Measurements from ENCODE around the gene SDHC. TPM values are rescaled to one million over a fixed set of nuclear protein-coding genes. Genes with fewer than 3 reads are reported as not detected.

Gene SDHC
- total RNA-seq, 1 experiment from 2014 or later, result 204 TPM

GRCh38 chr1:161290779-161291178, 23.4 kb upstream of the SDHC start:
- no TSS peak for BruUV-seq (replicated peaks)
- Mint-ChIP-seq H3K9me3 (ENCODE audit: unreplicated experiment) (no peaks in the 10 kb centered on the region), H3K4me1 (ENCODE audit: insufficient read depth, unreplicated experiment) (no peaks in the 10 kb centered on the region), H3K27ac (ENCODE audit: low read depth, unreplicated experiment) (no peak overlapping the region), H3K4me3 (ENCODE audit: unreplicated experiment) (no peak overlapping the region), H3K36me3 (ENCODE audit: insufficient read depth, unreplicated experiment) (peaks cover 7% of the 10 kb centered on the region), H3K27me3 (ENCODE audit: insufficient read depth, unreplicated experiment) (peaks cover 26% of the 10 kb centered on the region)
- intact Hi-C loops (cut with micrococcal nuclease), result loop anchor here (1.0 kb wide), 2 partner anchors 63 to 110 kb away; no protein-coding TSS in a partner anchor
- no peak for DNase-seq (ENCODE audit: unreplicated experiment)
- no peak for TF ChIP-seq CTCF (IDR thresholded peaks at IDR 0.05; ENCODE audit: unreplicated experiment)
- POLR2A ChIA-PET, result interaction anchor here (0.7 to 4.5 kb wide), 7 partner anchors 23 to 88 kb away, joined by 3 to 19 read pairs (median 4); partner anchors contain the start of genes APOA2, NDUFS2, SDHC and TOMM40L
- CTCF ChIA-PET, result interaction anchor here (0.5 to 7.8 kb wide), 62 partner anchors 8 to 2000 kb away, joined by 3 to 357 read pairs (median 4); partner anchors contain the start of genes APOA2, B4GALT3, FCER1G and PCP4L1

- intact Hi-C loops (cut with micrococcal nuclease), result no loop called here
- no peak overlapping the region for H3K4me3 Mint-ChIP-seq (ENCODE audit: unreplicated experiment)
Observed at GRCh38 chr1:161297415-161297814, 16.8 kb upstream of the SDHC start.

GRCh38 chr1:161298116-161298515, 16.1 kb upstream of the SDHC start:
- ChIA-PET CTCF (interaction anchor here (1.6 kb wide), 1 partner anchor 71 kb away, joined by 5 read pairs; no protein-coding TSS in a partner anchor), POLR2A (no interaction called here)
- no peaks in the 10 kb centered on the region for H3K4me1 Mint-ChIP-seq (ENCODE audit: insufficient read depth, unreplicated experiment)
- no peak for TF ChIP-seq CTCF (IDR thresholded peaks at IDR 0.05; ENCODE audit: unreplicated experiment)
- BruUV-seq (replicated peaks), result no TSS peak
- no peaks in the 10 kb centered on the region for H3K36me3 Mint-ChIP-seq (ENCODE audit: insufficient read depth, unreplicated experiment)
- intact Hi-C loops (cut with micrococcal nuclease), result no loop called here
- no peaks in the 10 kb centered on the region for H3K9me3 Mint-ChIP-seq (ENCODE audit: unreplicated experiment)
- no peak for DNase-seq (ENCODE audit: unreplicated experiment)
- H3K27me3 Mint-ChIP-seq (ENCODE audit: insufficient read depth, unreplicated experiment), result no peaks in the 10 kb centered on the region
- H3K4me3 Mint-ChIP-seq (ENCODE audit: unreplicated experiment), result no peak overlapping the region
- no peak overlapping the region for H3K27ac Mint-ChIP-seq (ENCODE audit: low read depth, unreplicated experiment)

More at GRCh38 chr1:161297415-161297814, 16.8 kb upstream of the SDHC start:
- Mint-ChIP-seq H3K36me3 (ENCODE audit: insufficient read depth, unreplicated experiment) (no peaks in the 10 kb centered on the region), H3K4me1 (ENCODE audit: insufficient read depth, unreplicated experiment) (no peaks in the 10 kb centered on the region), H3K27ac (ENCODE audit: low read depth, unreplicated experiment) (no peak overlapping the region), H3K9me3 (ENCODE audit: unreplicated experiment) (no peaks in the 10 kb centered on the region), H3K27me3 (ENCODE audit: insufficient read depth, unreplicated experiment) (no peaks in the 10 kb centered on the region)
- CTCF ChIA-PET, result interaction anchor here (0.6 to 1.6 kb wide), 4 partner anchors 68 to 142 kb away, joined by 3 to 5 read pairs (median 4); no protein-coding TSS in a partner anchor
- BruUV-seq (replicated peaks), result no TSS peak
- POLR2A ChIA-PET, result interaction anchor here (1.3 kb wide), 1 partner anchor 16 kb away, joined by 6 read pairs; no protein-coding TSS in a partner anchor
- TF ChIP-seq CTCF (IDR thresholded peaks at IDR 0.05; ENCODE audit: unreplicated experiment), result no peak
- no peak for DNase-seq (ENCODE audit: unreplicated experiment)

GRCh38 chr1:161299347-161299746, 14.8 kb upstream of the SDHC start:
- Mint-ChIP-seq H3K27ac (ENCODE audit: low read depth, unreplicated experiment) (no peak overlapping the region), H3K9me3 (ENCODE audit: unreplicated experiment) (no peaks in the 10 kb centered on the region), H3K27me3 (ENCODE audit: insufficient read depth, unreplicated experiment) (no peaks in the 10 kb centered on the region), H3K36me3 (ENCODE audit: insufficient read depth, unreplicated experiment) (no peaks in the 10 kb centered on the region), H3K4me3 (ENCODE audit: unreplicated experiment) (no peak overlapping the region), H3K4me1 (ENCODE audit: insufficient read depth, unreplicated experiment) (no peaks in the 10 kb centered on the region)
- CTCF ChIA-PET, result interaction anchor here (1.1 kb wide), 1 partner anchor 8 kb away, joined by 6 read pairs; no protein-coding TSS in a partner anchor
- TF ChIP-seq CTCF (IDR thresholded peaks at IDR 0.05; ENCODE audit: unreplicated experiment), result no peak
- no peak for DNase-seq (ENCODE audit: unreplicated experiment)
- POLR2A ChIA-PET, result no interaction called here
- intact Hi-C loops (cut with micrococcal nuclease), result no loop called here
- BruUV-seq (replicated peaks), result no TSS peak

All from MCF 10A (cell line).